SK-N-SH (cell line): ENCODE results near the gene SMARCD2. TPM values are rescaled to one million over a fixed set of nuclear protein-coding genes. Genes with fewer than 3 reads are reported as not detected.
A peak's percentile ranks its signal among the peaks of the same experiment; 100 is the strongest.

Experiments used
- CTCF ChIA-PET: fragments of 300-600, 350-600 bp; formaldehyde crosslinking; extraction: SDS; loops from one replicate; lab custom pipeline; 2021; lab: Yijun Ruan, JAX
- POLR2A ChIA-PET: fragments of 350-600 bp; sonication (Branson Sonifier 250); formaldehyde crosslinking; extraction: SDS; loops from one replicate; lab custom pipeline; 2020; ENCODE audit warnings: antibody characterized with exemption, inconsistent platforms; lab: Yijun Ruan, JAX
- DNase-seq: peaks from one replicate; pipeline ENCODE4 v3.0.0; 2012
- H2AFZ ChIP-seq: fragments of 200-600 bp; sonication (generic); 2 replicates; pipeline ENCODE4 v1.8.1; 2016; ENCODE audit warnings: antibody characterized with exemption, mild to moderate bottlenecking, low read depth
- H3F3A ChIP-seq: fragments of 200-600 bp; sonication (generic); replicated peaks from 2 replicates; pipeline ENCODE3; 2016; ENCODE audit warnings: antibody characterized with exemption, mild to moderate bottlenecking; ENCODE audit not compliant: insufficient read depth
- H3K27ac ChIP-seq, 2 experiments: fragments of 200-500 bp in 1 of 2; fragments of 200-600 bp in 1 of 2; sonication (Bioruptor generic) in 1 of 2; sonication (generic), shearing (Covaris generic) in 1 of 2; 2 replicates each; pipeline versions ENCODE4 v1.5.1 to v1.6.1; 2014 to 2016; ENCODE audit warnings: low read depth in 2 of 2, inconsistent platforms in 1 of 2, low read length in 1 of 2, mild to moderate bottlenecking in 1 of 2, mixed read lengths in 1 of 2
- H3K27me3 ChIP-seq: fragments of 200-600 bp; sonication (generic), shearing (Covaris generic); 2 replicates; pipeline ENCODE4 v1.6.1; 2016; ENCODE audit warnings: mixed run types; ENCODE audit not compliant: insufficient read depth
- H3K36me3 ChIP-seq, 2 experiments: fragments of 200-500 bp in 1 of 2; fragments of 200-600 bp in 1 of 2; sonication (Bioruptor generic) in 1 of 2; sonication (generic) in 1 of 2; replicated peaks in 1 of 2; 2 replicates each; pipeline versions ENCODE3 to v1.5.1; 2014 to 2016; ENCODE audit warnings: low read length in 1 of 2, mild to moderate bottlenecking in 1 of 2; ENCODE audit not compliant: insufficient read depth in 2 of 2, control insufficient read depth in 1 of 2
- H3K4me1 ChIP-seq, 2 experiments: fragments of 200-500 bp in 1 of 2; fragments of 200-600 bp in 1 of 2; sonication (Bioruptor generic) in 1 of 2; sonication (generic), shearing (Covaris generic) in 1 of 2; 2 replicates each; pipeline versions ENCODE4 v1.5.1 to v1.6.1; 2014 to 2016; ENCODE audit warnings: low read depth in 1 of 2, low read length in 1 of 2, mixed run types in 1 of 2; ENCODE audit not compliant: insufficient read depth in 2 of 2, control insufficient read depth in 1 of 2
- H3K4me2 ChIP-seq: fragments of 200-600 bp; sonication (generic), shearing (Covaris generic); 2 replicates; pipeline ENCODE4 v1.6.1; 2017; ENCODE audit warnings: mixed run types
- H3K4me3 ChIP-seq, 2 experiments: fragments of 200-500 bp in 1 of 2; fragments of 200-600 bp in 1 of 2; sonication (Bioruptor generic) in 1 of 2; sonication (generic), shearing (Covaris generic) in 1 of 2; 2 replicates each; pipeline versions ENCODE4 v1.5.1 to v1.8.1; 2014 to 2016; ENCODE audit warnings: low read depth in 2 of 2, inconsistent platforms in 1 of 2, low read length in 1 of 2, mild to moderate bottlenecking in 1 of 2, mixed read lengths in 1 of 2, moderate library complexity in 1 of 2
- H3K79me2 ChIP-seq: fragments of 200-600 bp; sonication (generic); 2 replicates; pipeline ENCODE4 v1.8.1; 2017; ENCODE audit warnings: mild to moderate bottlenecking; ENCODE audit not compliant: insufficient read depth
- H3K9ac ChIP-seq: fragments of 200-600 bp; sonication (generic); 2 replicates; pipeline ENCODE4 v1.6.1; 2017; ENCODE audit warnings: mixed run types
- H3K9me2 ChIP-seq: fragments of 200-600 bp; sonication (generic); 2 replicates; pipeline ENCODE4 v1.6.1; 2017; ENCODE audit warnings: mixed run types
- H3K9me3 ChIP-seq: fragments of 200-600 bp; sonication (generic); 2 replicates; pipeline ENCODE4 v1.6.1; 2017; ENCODE audit warnings: mixed run types, mild to moderate bottlenecking, moderate library complexity
- H4K20me1 ChIP-seq: fragments of 200-600 bp; sonication (generic); 2 replicates; pipeline ENCODE4 v1.6.1; 2017; ENCODE audit warnings: mild to moderate bottlenecking, mixed run types; ENCODE audit not compliant: insufficient read depth
- CHD2 ChIP-seq: fragments of 150-350 bp; IDR thresholded peaks from 2 replicates; pipeline ENCODE4 v1.6.1; 2018; ENCODE audit warnings: low read length; ENCODE audit not compliant: partially characterized antibody
- CTCF ChIP-seq: fragments of 200-600 bp; sonication (generic); IDR thresholded peaks from 2 replicates; pipeline ENCODE4 v1.6.1; 2017; ENCODE audit warnings: antibody characterized with exemption, mild to moderate bottlenecking, moderate library complexity
- EP300 ChIP-seq, 2 experiments: IDR thresholded peaks; 2 replicates each; pipeline versions ENCODE4 v1.4.0 to v1.6.1; 2012; ENCODE audit warnings: borderline replicate concordance in 1 of 2, low read depth in 1 of 2, low read length in 1 of 2
- EZH2phosphoT487 ChIP-seq: fragments of 200-600 bp; sonication (generic); IDR thresholded peaks from 2 replicates; pipeline ENCODE4 v1.6.1; 2017; ENCODE audit warnings: low read depth, mixed run types, mild to moderate bottlenecking, antibody characterized with exemption, moderate library complexity, borderline replicate concordance
- FOXJ3 ChIP-seq: sonication (generic); formaldehyde crosslinking; IDR thresholded peaks from 2 replicates; pipeline ENCODE4 v1.5.1; 2020; ENCODE audit warnings: mild to moderate bottlenecking, missing genetic modification reagents
- GATA2 ChIP-seq: sonication (generic); formaldehyde crosslinking; IDR thresholded peaks from 2 replicates; pipeline ENCODE4 v1.5.0; 2020; ENCODE audit warnings: mild to moderate bottlenecking, missing genetic modification reagents
- MEF2A ChIP-seq: IDR thresholded peaks from 2 replicates; pipeline ENCODE4 v1.4.0; 2012; ENCODE audit warnings: low read depth, borderline replicate concordance
- MXI1 ChIP-seq: IDR thresholded peaks from 2 replicates; pipeline ENCODE4 v1.6.1; 2012; ENCODE audit warnings: mild to moderate bottlenecking, low read depth, low read length, improper control_type of control experiment
- NFIC ChIP-seq: IDR thresholded peaks from 2 replicates; pipeline ENCODE4 v1.4.0; 2012; ENCODE audit warnings: borderline replicate concordance
- NRF1 ChIP-seq: IDR thresholded peaks from 2 replicates; pipeline ENCODE4 v1.6.1; 2012; ENCODE audit warnings: low read depth, mild to moderate bottlenecking, low read length
- POLR2AphosphoS5 ChIP-seq: IDR thresholded peaks from 2 replicates; pipeline ENCODE4 v1.6.1; 2012; ENCODE audit warnings: low read depth, low read length
- RAD21 ChIP-seq: IDR thresholded peaks from 2 replicates; pipeline ENCODE4 v1.6.1; 2012; ENCODE audit warnings: mild to moderate bottlenecking, low read length
- RCOR1 ChIP-seq: fragments of 150-350 bp; IDR thresholded peaks from 2 replicates; pipeline ENCODE4 v1.6.1; 2017; ENCODE audit warnings: antibody characterized with exemption, low read length
- RFX5 ChIP-seq: IDR thresholded peaks from 2 replicates; pipeline ENCODE4 v1.6.1; 2012; ENCODE audit warnings: mild to moderate bottlenecking, improper control_type of control experiment, low read length
- RXRA ChIP-seq: IDR thresholded peaks from 2 replicates; pipeline ENCODE4 v1.4.0; 2012; ENCODE audit warnings: low read depth, mild to moderate bottlenecking, borderline replicate concordance
- SMC3 ChIP-seq: IDR thresholded peaks from 2 replicates; pipeline ENCODE4 v1.6.1; 2012; ENCODE audit warnings: low read depth, low read length, improper control_type of control experiment
- TAF1 ChIP-seq: IDR thresholded peaks from 2 replicates; pipeline ENCODE4 v1.6.1; 2012; ENCODE audit warnings: low read depth, mild to moderate bottlenecking, low read length, moderate library complexity, borderline replicate concordance
- TCF12 ChIP-seq: IDR thresholded peaks from 2 replicates; pipeline ENCODE4 v1.4.0; 2012
- USF1 ChIP-seq: IDR thresholded peaks from 2 replicates; pipeline ENCODE4 v1.4.0; 2012; ENCODE audit warnings: low read depth, borderline replicate concordance
- ZBTB33 ChIP-seq: IDR thresholded peaks from 2 replicates; pipeline ENCODE4 v1.4.0; 2012; ENCODE audit warnings: low read depth, borderline replicate concordance
- WGBS: methylation state at CpG from one replicate; pipeline ENCODE4 v1.1.6; 2017; ENCODE audit warnings: low lambda C conversion rate; 5-methylcytosine and 5-hydroxymethylcytosine counted together
- polyA plus RNA-seq, 3 experiments: library from polyadenylated mRNA; depleted of rRNA; stranded (reverse); fragments of >200 nt; gene quantifications; 2 replicates each; pipeline ENCODE4 v1.2.3, GENCODE V29; 2012

Gene SMARCD2
- polyA plus RNA-seq, 1 of the 3 experiments (the other 2 are of a cell fraction), result 89.1 TPM

- TF ChIP-seq FOXJ3 (CRISPR knock-in tag) (no peak), POLR2AphosphoS5 (no peak), EZH2phosphoT487 (no peak), RFX5 (no peak), MEF2A (no peak), RCOR1 (no peak), EP300 (IDR thresholded peaks at IDR 0.05; ENCODE audit: borderline replicate concordance in 1 of 2, low read depth in 1 of 2, low read length in 1 of 2) (no peak), TAF1 (no peak), CHD2 (no peak)
- 100% methylated on average over 1 of the region's 1 CpG for WGBS
- H3F3A ChIP-seq, result peaks cover 22% of the 10 kb centered on the region
- DNase-seq, result no peak
- H3K4me1 ChIP-seq, result peaks cover 0 to 5% of the 10 kb centered on the region in 2 experiments; a peak in 2 of 4 replicates
- H3K9me2 ChIP-seq, result no peaks in the 10 kb centered on the region
- H3K4me2 ChIP-seq, result no peak overlapping the region
- H4K20me1 ChIP-seq, result peaks cover 20% of the 10 kb centered on the region
- peaks cover 84 to 99% of the 10 kb centered on the region in 2 experiments for H3K36me3 ChIP-seq
- no peaks in the 10 kb centered on the region for H3K27me3 ChIP-seq
- ChIA-PET POLR2A (no interaction called here), CTCF (interaction anchor here (1.1 to 1.9 kb wide), 3 partner anchors 9 to 29 kb away, joined by 3 to 8 read pairs (median 4); no protein-coding TSS in a partner anchor)
- peaks cover 82% of the 10 kb centered on the region for H3K79me2 ChIP-seq
- H3K27ac ChIP-seq, result no peak overlapping the region
- H2AFZ ChIP-seq, result no peak overlapping the region
- no peak overlapping the region for H3K4me3 ChIP-seq
- H3K9ac ChIP-seq, result no peak overlapping the region
- H3K9me3 ChIP-seq, result no peaks in the 10 kb centered on the region
Observed at GRCh38 chr17:63800783-63801182, 41.7 kb downstream of the SMARCD2 start.

GRCh38 chr17:63798572-63799106 lies 43.8 kb downstream of the SMARCD2 start:
- CTCF ChIA-PET, result interaction anchor here (0.6 to 2.4 kb wide), 10 partner anchors 11 to 373 kb away, joined by 3 to 9 read pairs (median 4); partner anchors contain the start of genes CCDC47 and DDX42

More at GRCh38 chr17:63798572-63799106, 43.8 kb downstream of the SMARCD2 start:
- no peak overlapping the region for H3K9ac ChIP-seq
- WGBS, result 80% methylated on average over 3 of the region's 3 CpGs
- no peak for TF ChIP-seq POLR2AphosphoS5
- TF ChIP-seq ZBTB33, result no peak
- no peak for TF ChIP-seq RCOR1
- TF ChIP-seq CHD2, result no peak
- no peak for TF ChIP-seq NFIC
- TF ChIP-seq MEF2A, result no peak
- TF ChIP-seq RAD21, result no peak
- no peak for TF ChIP-seq EP300 (IDR thresholded peaks at IDR 0.05; ENCODE audit: borderline replicate concordance in 1 of 2, low read depth in 1 of 2, low read length in 1 of 2)
- no peak for TF ChIP-seq NRF1
- TF ChIP-seq RXRA, result no peak
- TF ChIP-seq SMC3, result no peak
- no peak for TF ChIP-seq GATA2 (CRISPR knock-in tag)
- TF ChIP-seq RFX5, result no peak
- TF ChIP-seq USF1, result no peak
- TF ChIP-seq TCF12, result peak; percentile 67
- no peak for TF ChIP-seq CTCF
- TF ChIP-seq MXI1, result 0 out of 2 replicates have a peak, but pooled peaks have one; percentile 56
- TF ChIP-seq, all 33 proteins: peak for 2
- peaks cover 92% of the 10 kb centered on the region for H3K79me2 ChIP-seq
- H3K27ac ChIP-seq, result peak overlapping the region; percentile 5 to 17; a peak in 2 of 4 replicates
- no peaks in the 10 kb centered on the region for H3K9me2 ChIP-seq
- no peaks in the 10 kb centered on the region for H3K27me3 ChIP-seq
- H3K9me3 ChIP-seq, result no peaks in the 10 kb centered on the region
- H3K4me3 ChIP-seq, result no peak overlapping the region
- no peak overlapping the region for H3K4me2 ChIP-seq
- POLR2A ChIA-PET, result interaction anchor here (0.8 to 3.2 kb wide), 3 partner anchors 13 to 25 kb away, joined by 3 to 8 read pairs (median 4); partner anchors contain the start of genes CCDC47 and DDX42
- DNase-seq, result no peak
- peaks cover 20% of the 10 kb centered on the region for H4K20me1 ChIP-seq
- H3F3A ChIP-seq, result peaks cover 22% of the 10 kb centered on the region
- H2AFZ ChIP-seq, result no peak overlapping the region
- peaks cover 85 to 98% of the 10 kb centered on the region in 2 experiments for H3K36me3 ChIP-seq
- peaks cover 0 to 5% of the 10 kb centered on the region in 2 experiments; a peak in 2 of 4 replicates for H3K4me1 ChIP-seq
